ENCODE measurements around the gene NFE2L1. TPM values are rescaled to one million over a fixed set of nuclear protein-coding genes. Genes with fewer than 3 reads are reported as not detected.

Gene NFE2L1, protein sequence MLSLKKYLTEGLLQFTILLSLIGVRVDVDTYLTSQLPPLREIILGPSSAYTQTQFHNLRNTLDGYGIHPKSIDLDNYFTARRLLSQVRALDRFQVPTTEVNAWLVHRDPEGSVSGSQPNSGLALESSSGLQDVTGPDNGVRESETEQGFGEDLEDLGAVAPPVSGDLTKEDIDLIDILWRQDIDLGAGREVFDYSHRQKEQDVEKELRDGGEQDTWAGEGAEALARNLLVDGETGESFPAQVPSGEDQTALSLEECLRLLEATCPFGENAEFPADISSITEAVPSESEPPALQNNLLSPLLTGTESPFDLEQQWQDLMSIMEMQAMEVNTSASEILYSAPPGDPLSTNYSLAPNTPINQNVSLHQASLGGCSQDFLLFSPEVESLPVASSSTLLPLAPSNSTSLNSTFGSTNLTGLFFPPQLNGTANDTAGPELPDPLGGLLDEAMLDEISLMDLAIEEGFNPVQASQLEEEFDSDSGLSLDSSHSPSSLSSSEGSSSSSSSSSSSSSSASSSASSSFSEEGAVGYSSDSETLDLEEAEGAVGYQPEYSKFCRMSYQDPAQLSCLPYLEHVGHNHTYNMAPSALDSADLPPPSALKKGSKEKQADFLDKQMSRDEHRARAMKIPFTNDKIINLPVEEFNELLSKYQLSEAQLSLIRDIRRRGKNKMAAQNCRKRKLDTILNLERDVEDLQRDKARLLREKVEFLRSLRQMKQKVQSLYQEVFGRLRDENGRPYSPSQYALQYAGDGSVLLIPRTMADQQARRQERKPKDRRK
- total RNA-seq: 134 and 148 TPM in 2 replicates

DNA sequence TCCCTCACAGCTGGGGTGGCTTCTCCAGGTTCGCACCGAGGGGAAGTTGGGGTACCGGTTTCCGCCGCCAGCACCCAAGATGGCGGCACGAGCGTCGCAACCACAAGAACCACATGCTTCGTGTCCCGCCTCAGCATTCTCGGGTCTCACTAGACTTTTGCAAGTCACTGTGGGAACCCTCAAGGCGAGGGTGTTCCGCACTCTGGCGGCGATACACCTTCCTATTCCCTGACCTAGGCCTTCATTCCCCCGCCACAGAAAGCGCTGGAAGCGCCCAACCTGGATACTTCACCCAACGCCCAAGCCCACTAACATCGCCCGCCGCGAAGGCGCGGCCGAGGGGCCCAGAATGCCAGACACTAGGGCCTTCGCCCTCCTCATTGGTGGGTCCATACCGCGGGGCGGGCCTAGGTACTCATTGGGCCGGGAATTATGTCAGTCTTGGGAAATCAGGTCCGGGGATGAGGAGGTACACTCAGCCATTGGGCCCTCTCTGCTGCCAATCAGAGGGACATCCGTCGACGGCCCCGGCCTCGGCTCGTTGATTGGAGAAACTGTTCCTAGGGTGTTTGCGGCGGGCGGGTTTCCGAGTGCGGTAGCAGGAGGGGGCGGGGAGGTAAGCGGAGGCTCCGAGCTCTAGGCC is at the start of gene NFE2L1:
Gene NFE2L1, plus strand, starts transcription at position 619 of the 643 bp plus-strand sequence. CDS start 2,760 bp downstream, outside the sequence.

DNA sequence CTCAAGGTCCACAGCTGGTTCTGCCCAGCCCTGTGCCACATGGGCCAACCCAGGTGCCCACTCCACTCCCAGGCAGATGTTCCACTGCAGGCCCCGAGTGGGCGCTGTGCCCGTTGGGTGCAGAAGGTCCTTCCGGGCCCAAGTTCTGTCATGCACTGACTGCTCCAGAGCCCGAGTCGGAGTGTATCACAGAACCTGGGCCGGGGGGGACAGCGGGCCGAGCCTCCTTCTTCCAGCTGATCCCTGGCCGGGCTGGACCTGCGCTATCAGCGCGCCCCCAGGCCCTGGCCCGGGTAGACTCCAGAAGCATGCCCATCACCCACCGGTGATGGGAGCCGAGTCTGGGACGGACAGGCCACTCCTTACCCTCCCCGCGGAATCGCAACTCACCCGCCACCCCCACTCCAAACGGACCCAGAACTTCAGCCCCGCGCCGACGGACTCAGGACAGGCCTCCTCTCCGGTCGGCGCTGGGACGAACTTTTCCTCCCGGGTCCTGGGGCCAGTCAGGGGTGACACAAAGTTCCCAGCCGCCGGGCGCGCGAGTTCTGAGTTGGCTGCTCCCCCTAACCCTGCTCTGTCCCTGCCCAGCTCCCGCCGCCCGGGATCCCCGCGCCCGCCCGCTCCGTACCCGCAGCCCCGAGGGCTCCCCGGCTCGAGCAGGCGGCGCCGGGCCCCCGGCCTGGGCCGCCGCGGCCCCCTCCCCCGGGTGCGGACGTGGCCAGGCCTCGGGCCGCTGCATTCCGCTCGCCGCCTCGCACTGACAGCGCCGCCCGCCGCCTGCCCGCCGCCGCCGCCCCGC is 10.9 kb upstream of the NFE2L1 start, which contains the start of gene COPZ2:
Gene COPZ2, minus strand, starts transcription at position 762 of the 802 bp plus-strand sequence. Its CDS starts 20 bp downstream, at position 742.

DNA sequence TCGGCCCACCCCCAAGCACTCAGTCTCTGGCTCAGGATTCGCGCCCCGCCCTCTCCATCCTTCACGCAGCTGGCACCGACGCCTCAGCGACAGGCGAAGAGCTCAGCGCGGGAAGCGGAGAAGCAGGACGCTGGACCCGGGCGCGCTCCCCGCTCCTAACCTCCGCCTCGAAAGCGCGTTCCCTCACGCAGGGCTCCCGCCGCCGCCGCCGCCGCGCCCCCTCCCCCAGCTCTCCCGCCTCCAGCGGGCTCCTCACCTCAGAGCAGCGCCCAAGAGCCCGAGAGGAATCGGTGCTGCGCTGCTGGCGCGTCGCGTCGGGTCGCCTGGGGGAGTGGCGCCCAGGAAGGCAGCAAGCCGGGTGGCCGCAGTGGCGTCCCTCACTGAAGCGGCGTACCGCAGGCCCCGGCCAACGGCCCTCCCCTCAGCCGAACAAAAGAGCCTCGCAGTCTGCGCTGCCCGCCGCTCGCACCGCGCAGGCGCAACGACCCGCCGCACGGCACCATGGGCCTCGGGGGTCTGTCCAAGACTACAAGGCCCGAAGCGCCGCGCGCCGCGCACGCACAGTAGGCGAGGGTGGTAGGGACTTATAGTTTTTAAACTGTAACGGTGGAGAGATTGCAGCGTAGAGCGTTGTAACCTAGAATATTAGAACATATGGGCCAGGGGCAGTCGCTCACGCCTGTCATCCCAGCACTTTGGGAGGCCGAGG is 53.0 kb downstream of the NFE2L1 start, which contains the start of gene CBX1:
Gene CBX1, minus strand, starts transcription at position 467 of the 709 bp plus-strand sequence. CDS start 24,474 bp downstream, outside the sequence.

DNA sequence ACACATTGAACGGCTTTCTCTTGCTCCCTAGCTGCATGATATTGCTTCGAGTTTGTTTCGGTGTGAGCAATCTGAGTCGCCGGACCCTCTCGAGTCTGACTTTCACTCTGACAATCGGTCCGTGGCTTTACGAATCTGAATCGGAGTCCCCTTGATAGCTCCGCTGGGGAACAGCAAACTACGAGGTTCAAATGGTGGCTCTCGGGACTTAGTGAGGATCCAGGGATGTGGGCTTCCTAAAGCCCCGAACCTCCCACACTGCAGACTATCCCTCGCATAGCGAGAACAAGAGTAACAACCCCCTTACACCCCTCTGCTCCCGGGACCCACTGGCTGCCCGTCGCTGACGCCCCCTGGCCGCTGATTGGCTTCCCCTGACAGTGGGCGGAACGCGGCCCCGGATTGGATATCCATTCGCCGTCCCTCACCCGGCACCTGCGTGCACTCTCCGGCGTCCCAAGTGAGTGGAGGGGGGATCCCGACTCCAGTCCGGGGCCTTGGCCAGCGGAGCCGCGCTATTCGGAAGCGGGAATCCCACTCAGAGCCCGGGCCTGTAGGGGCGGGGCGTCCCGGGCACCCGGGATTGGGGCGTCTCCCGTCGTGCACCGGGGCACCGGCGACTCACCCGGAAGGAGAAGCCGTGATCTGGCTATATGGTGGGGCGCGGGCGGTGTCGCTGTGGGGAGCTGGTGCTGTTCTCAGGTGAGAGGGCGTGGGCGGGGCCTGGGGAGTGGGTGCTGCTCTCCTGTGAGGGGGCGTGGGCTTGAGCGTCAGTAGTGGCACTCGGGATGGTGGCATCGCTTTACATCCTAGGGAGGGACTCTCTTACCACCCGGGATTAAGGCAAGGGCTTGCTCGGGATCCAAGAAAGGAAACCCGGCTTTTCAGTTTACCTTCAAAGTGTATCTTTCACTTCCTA is 59.2 kb downstream of the NFE2L1 start, which contains the start of gene SNX11:
Gene SNX11, plus strand, starts transcription at position 630 of the 919 bp plus-strand sequence. CDS start 4,278 bp downstream, outside the sequence.

Other genes with a start within 250 kb of the NFE2L1 start
- gene OSBPL7, start 226.6 kb upstream of the NFE2L1 start, total RNA-seq: 4.2 and 9.6 TPM in 2 replicates
- gene MRPL10, start 216.8 kb upstream of the NFE2L1 start, total RNA-seq: 14.4 and 26.6 TPM in 2 replicates
- 0.19 TPM in 1 of 2 replicates, not detected in the other for gene LRRC46, start 216.7 kb upstream of the NFE2L1 start, total RNA-seq
- gene SCRN2, start 207.1 kb upstream of the NFE2L1 start, total RNA-seq: 18.2 and 32.7 TPM in 2 replicates
- gene SP6, start 197.2 kb upstream of the NFE2L1 start, total RNA-seq: under 0.01 and 0.56 TPM in 2 replicates
- gene SP2, start 152.1 kb upstream of the NFE2L1 start, total RNA-seq: 0.19 and 0.28 TPM in 2 replicates
- 40.0 and 59.6 TPM in 2 replicates for gene PNPO, start 106.8 kb upstream of the NFE2L1 start, total RNA-seq
- not detected in 2 replicates for gene PRR15L, start 90.5 kb upstream of the NFE2L1 start, total RNA-seq
- gene CDK5RAP3, start 77.2 kb upstream of the NFE2L1 start, total RNA-seq: 63.7 and 76.5 TPM in 2 replicates
- 49.9 and 63.3 TPM in 2 replicates for gene COPZ2, start 10.6 kb upstream of the NFE2L1 start, total RNA-seq
- 47.6 and 77.3 TPM in 2 replicates for gene CBX1, start 53.1 kb downstream of the NFE2L1 start, total RNA-seq
- 11.0 and 16.5 TPM in 2 replicates for gene SNX11, start 59.4 kb downstream of the NFE2L1 start, total RNA-seq

All from regular cardiac myocyte (primary cell).